ENCODE results near the gene ITM2C.

The ITM2C gene

GRCh38 chr2:230864605-230865306 is at the start of gene ITM2C:
Gene ITM2C, plus strand, starts transcription at chr2:230864942. Its CDS starts 84 bp downstream, at chr2:230865026.
- peak; percentile 84 for DNase-seq (ENCODE audit: low spot score)

DNA sequence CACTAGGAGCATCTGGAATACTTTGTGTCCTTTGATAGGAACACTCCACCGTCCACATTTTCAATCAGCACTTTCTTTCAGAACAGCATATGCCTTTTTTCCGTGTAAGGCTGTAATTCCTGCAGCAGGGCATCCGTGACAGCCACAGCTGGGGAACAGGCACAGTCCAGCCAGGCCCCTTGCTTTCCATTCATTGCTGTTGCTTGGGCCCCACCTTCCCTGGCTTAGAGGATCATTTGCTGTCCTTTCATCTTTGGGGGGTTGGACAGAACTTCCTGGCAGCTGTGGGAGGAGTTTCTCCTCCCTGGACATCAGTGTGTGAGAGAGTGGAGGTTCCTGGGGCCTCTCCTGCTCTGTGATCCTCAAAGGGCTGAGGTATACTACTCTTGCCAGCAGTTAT is 49.7 kb upstream of the ITM2C start:
- no peak for DNase-seq (ENCODE audit: low spot score)

DNA sequence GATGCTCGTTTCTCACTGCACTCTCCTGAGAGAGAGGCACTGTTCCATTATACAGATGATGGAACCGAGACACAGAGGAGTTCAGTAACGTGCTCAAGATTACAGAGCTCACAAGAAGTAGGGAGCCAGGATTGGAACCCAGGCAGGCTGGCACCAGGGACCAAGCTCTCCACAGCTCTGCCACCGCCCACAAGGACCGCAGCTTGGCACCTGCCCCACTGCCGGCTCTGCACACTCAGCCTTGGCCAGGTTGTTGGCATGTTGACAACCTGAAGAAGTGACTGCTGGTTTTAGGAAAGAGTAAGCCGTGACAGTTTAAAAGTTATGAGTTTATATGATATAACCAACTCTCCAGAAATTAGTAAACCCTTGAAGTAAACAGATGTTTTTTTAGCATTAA is 48.0 kb upstream of the ITM2C start:
- DNase-seq (ENCODE audit: low spot score), result no peak

- no peak for DNase-seq (ENCODE audit: low spot score)
These were observed 45.3 kb upstream of the ITM2C start for GRCh38 chr2:230819433-230819832.

DNA sequence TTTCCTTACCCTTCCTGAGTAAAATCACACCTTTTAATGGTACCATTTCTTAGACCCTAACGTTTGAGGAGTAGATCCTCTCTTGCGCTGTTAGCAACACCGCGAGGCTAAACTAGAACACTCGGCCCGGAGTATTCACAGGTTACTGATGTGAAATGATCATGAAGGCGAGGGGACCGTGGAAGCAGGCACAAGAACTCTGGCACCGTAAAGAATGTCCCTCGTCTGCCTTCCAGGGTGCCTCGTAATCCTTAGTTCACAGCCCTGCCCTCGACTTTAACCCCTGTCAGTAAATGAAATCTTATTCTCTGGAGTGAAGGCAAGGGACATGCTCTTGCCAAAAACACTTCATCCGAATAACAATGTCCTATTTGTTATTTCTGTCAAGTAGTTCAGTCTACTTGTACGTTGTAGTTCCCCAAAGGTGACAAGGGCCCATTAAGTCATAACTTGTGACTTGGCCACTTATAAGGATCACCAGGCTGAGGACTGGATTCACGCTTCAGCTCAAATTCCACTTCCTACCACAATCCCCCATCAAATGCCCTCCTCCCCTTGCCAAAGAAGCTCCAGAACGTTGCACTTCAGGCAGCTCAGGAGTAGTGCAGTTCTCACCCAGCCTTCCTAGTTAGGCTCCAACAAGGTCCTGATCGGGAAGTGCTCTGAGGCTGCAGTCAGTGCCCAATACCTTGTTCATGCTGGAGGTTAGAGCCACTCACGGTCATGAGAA is 43.3 kb upstream of the ITM2C start:
- no peak for DNase-seq (ENCODE audit: low spot score)

DNA sequence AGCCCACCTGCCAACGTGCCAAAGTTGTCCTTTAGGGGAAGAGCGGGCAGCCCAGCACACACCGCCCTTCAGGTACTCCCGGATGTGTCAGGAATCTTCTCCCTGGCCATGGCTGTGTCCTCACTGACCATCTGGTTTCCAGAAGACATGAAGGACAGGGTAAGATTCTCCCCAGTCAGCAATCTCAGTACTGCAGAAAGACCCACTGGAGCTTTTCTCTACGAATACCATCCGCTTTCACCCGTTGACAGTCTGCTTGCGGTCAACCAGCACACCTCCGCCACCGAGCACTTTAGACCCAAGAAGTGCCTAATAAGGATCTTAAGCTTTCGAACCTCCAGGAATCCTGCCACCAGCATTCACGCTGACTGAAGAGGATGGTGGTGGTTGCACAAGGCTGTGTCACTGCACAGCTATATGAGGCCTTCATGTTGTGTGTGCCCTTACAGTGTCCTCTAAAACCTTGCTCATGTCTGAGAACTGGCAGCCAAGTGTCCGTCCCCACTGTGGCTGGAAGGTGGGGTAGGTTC is 42.7 kb upstream of the ITM2C start:
- no peak for DNase-seq (ENCODE audit: low spot score)

DNA sequence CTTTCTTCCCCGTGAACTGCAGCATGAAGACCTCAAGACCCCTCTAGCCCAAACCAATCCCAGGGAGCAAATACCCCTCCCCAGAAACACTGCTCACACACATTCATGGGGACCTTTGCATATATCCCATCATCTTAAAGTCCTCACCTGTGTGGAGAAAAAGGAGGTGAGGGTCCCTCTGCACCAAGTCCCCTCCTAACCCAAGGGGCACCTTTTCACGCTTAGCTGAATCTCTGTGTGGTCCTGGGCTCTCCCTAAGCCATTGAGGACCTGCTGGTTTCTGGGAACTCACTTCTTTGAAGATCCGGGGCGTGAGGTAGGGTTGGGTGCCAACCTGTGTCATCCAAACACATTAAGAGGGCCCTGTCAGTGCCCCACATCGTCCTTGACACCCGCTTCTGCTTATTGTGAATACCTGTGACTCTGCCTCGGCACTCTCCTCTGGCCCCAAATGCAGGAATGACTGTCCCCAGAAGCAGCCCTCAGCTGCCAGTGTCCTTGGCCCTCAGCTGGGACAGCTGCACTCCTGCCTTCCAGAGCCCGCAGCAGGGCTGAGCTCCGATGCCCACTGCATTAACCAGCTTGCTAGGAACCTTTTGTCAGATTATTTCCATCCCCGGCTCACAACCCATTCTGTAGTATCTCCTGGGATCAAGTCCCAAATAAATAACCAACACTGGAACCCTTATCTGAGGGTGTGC is 41.3 kb upstream of the ITM2C start:
- no peak for DNase-seq (ENCODE audit: low spot score)

- peak; percentile 71 for DNase-seq (ENCODE audit: low spot score)
These were observed 40.2 kb upstream of the ITM2C start for GRCh38 chr2:230824406-230824978.

GRCh38 chr2:230825354-230825753 is 39.4 kb upstream of the ITM2C start:
- DNase-seq (ENCODE audit: low spot score), result no peak

DNA sequence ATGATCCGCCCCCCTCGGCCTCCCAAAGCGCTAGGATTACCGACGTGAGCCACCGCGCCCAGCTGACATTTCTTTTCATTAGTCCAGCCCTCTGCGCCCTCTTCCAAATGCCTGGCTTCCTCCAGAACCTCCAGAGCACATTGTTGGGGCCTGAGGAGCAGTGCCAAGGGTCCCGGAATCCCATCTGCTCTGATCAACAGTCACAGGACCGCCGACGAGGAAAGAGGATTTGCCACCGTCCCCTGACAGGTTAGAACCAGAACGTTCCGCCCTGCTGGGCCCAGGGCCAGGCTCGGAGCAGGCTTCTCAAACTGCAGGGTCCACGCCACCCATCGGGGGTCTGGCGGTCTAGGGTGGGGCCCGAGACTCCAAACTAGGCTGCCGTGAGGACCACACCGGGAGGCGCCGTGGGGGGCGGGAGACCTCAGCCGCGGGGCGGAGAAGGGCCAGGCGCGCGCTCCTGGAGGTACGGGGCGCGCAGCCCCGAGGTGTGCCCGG is 36.9 kb upstream of the ITM2C start:
- DNase-seq (ENCODE audit: low spot score), result no peak

DNA sequence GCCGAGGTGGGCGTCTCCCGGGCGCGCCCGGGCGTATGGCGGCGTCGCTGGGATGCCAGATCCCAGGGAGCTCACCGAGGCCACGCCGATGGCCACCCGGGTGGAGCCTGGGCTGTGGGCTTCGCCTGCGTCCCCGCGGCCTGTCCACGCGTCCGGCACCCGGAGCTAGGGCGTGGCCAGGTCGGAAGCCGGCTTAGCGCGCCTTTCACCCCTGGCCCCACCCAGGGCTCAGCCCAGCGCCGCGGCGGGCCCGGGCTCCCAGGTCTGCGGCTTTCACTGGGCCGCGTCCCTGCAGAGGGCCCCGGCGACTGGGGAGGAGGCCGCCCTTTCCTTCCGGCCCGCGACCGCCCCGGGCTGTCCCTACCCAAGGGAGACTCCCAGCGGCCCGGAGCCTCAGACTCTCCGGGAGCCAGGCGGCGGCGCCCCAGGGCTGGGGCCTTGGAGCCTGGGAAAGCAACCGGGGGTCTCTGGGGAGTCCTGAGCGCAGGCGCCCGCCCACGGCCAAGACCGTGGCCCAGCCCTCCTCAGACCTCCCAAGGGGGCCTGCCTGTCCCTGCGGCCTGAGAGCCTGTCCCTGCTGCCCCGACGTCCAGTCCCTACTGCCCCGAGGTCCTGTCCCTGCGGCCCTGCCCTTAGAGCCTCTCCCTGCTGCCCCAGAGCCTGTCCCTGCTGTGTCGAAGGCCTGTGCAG is 36.3 kb upstream of the ITM2C start:
- DNase-seq (ENCODE audit: low spot score), result no peak

GRCh38 chr2:230829293-230829692 is 35.4 kb upstream of the ITM2C start:
- DNase-seq (ENCODE audit: low spot score), result no peak

DNA sequence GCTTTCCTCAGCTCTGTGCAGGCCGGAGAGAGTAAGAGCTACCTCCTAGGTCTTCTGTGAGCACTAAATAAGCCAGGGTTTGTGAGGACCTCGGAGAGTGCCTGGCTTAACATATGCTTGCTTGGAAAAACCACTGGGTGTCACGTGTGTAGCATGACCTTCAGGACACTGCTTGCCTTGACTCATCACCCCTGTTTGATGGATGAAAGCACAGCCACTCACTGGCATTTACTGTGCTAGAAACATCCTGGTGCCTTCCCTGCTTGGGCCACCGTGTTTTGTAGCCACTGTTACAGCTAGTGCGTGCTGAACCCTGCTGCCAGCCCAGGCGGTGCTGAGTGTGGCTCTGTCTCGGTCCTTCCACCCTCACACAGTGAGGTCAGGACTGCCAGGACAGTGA is 34.8 kb upstream of the ITM2C start:
- DNase-seq (ENCODE audit: low spot score), result no peak

DNA sequence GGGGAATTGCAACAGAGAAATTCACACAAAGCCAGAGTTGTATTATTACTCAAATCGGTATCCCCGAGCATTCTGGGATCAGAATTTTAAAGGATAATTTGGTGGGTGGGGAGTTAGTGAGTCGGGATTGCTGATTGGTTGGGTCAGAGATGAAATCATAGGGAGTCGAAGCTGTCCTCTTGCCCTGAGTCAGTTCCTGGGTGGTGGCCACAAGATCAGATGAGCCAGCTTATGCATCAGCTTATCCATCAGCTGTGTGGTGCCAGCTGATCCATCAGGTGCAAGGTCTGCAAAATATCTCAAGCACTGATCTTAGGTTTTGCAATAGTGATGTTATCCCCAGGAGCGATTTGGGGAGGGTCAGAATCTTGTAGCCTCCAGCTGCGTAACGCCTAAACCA is 34.3 kb upstream of the ITM2C start:
- no peak for DNase-seq (ENCODE audit: low spot score)

- DNase-seq (ENCODE audit: low spot score), result no peak
These were observed 24.4 kb upstream of the ITM2C start for GRCh38 chr2:230840301-230840700.

GRCh38 chr2:230842473-230842872 is 22.3 kb upstream of the ITM2C start:
- DNase-seq (ENCODE audit: low spot score), result no peak

DNA sequence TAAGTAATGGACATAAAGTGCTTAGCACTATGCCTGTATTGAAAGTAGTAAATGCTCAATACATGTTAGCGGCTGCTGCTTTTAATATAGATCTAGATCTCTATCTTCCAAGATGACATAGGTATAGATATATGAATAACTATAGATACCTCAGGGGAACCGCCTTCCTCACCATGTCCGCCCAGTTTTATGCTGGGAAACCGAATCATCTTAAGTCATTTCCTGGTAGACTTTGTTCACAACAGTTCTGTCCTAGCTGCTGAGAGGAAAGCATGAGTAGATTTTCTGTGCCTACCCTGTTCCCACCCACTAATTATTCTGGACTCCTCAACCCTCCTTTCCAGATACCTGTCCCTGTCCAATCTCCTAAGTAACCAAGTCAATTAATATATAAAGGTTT is 21.6 kb upstream of the ITM2C start:
- no peak for DNase-seq (ENCODE audit: low spot score)

- DNase-seq (ENCODE audit: low spot score), result no peak
These were observed 18.4 kb upstream of the ITM2C start for GRCh38 chr2:230846360-230846759.

- peak; percentile 93 for DNase-seq (ENCODE audit: low spot score)
These were observed 16.8 kb upstream of the ITM2C start for GRCh38 chr2:230847883-230848388.

- peak; percentile 87 for DNase-seq (ENCODE audit: low spot score)
These were observed 14.9 kb upstream of the ITM2C start for GRCh38 chr2:230849633-230850357.

- no peak for DNase-seq (ENCODE audit: low spot score)
These were observed 14.4 kb upstream of the ITM2C start for GRCh38 chr2:230850358-230850658.

All from ecto neural progenitor cell (in vitro differentiated cells).